ENCODE measurements around the gene GTF3C5. TPM values are rescaled to one million over a fixed set of nuclear protein-coding genes. Genes with fewer than 3 reads are reported as not detected.

GTF3C5 gene
- total and polyA plus RNA-seq, 2 of the 4 experiments (the other 2 are of a cell fraction), result 49.1 to 52.3 TPM

DNA sequence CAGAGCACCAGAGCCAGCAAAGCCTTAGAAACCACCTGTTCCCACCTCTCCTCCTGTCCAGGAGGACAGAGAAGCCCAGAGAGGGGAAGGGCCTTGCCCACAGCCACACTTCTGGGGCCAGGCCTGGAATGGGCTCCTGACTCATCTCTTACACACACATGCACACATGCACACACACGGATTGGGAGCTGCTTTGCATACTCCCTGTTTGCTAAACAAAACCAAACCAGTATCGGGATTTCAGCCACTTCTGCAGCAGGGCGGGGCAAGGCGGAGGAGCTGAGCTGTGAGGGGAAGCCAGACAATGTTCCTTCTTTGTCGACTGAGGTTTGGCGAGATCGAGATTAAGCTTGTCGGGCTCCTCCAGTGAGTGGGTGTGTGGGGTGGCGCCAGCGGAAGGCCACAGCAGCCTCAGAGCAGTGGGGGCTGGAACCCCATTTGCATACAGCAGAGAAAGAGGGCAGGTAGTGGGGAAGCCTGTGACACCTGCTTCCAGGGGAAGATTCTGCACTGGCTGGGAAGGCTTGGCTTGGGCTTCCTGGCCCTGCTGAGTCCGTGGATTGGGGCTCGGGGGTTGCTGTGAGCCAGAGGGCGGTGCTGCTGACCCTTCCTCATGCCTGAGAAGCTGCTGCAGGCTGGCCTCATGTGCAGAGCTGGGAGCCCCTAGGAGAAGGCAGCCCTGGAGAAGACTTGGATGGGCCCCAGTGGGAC, 36.2 kb upstream of the GTF3C5 start:
- peak; percentile 67 for ATAC-seq (ENCODE audit: low read depth)

More for the DNA sequence above, 36.2 kb upstream of the GTF3C5 start:
- Histone ChIP-seq H3K9me1 (ENCODE audit: insufficient read depth, low read length) (no peaks in the 10 kb centered on the region), H3K56ac (ENCODE audit: extremely low read depth, insufficient read depth, low read length) (no peak overlapping the region), H3K27me3 (ENCODE audit: control insufficient read depth, insufficient read depth, low read length) (peaks cover 60% of the 10 kb centered on the region), H2AK9ac (replicated peaks; ENCODE audit: low read depth, low read length, poor library complexity) (no peak overlapping the region), H3K23ac (ENCODE audit: low read depth, low read length) (no peak overlapping the region), H2AFZ (replicated peaks; ENCODE audit: low read length, poor library complexity) (peak overlapping the region; percentile 1), H3K79me1 (ENCODE audit: low read depth in 1 of 2, low read length in 2 of 2) (no peaks in the 10 kb centered on the region), H3K9me3 (ENCODE audit: control insufficient read depth, insufficient read depth, low read length) (no peaks in the 10 kb centered on the region), H3K18ac (ENCODE audit: low read depth, low read length) (no peak overlapping the region), H3K27ac (ENCODE audit: insufficient read depth, low read length) (no peak overlapping the region), H3K9ac (ENCODE audit: low read depth, low read length) (no peak overlapping the region), H4K20me1 (ENCODE audit: insufficient read depth, low read length) (no peaks in the 10 kb centered on the region; the same call in 1 of the 2 replicates), H3K4ac (ENCODE audit: low read depth, low read length) (no peak overlapping the region), H3K14ac (replicated peaks; ENCODE audit: low read depth, low read length) (no peak overlapping the region), H2AK5ac (ENCODE audit: low read depth, low read length) (no peak overlapping the region), H3K4me1 (ENCODE audit: control insufficient read depth, insufficient read depth, low read length) (no peaks in the 10 kb centered on the region), H2BK5ac (ENCODE audit: low read depth, low read length, poor library complexity, severe bottlenecking) (no peak overlapping the region), H4K91ac (ENCODE audit: insufficient read depth, low read depth, low read length) (no peak overlapping the region), H4K5ac (ENCODE audit: low read depth, low read length) (no peak overlapping the region), H2BK20ac (ENCODE audit: low read depth, low read length) (no peak overlapping the region), H3K36me3 (ENCODE audit: control insufficient read depth, insufficient read depth, low read length) (no peaks in the 10 kb centered on the region), H2BK120ac (ENCODE audit: low read depth, low read length) (no peak overlapping the region), H2BK15ac (ENCODE audit: low read depth, low read length) (no peak overlapping the region), H3K4me2 (ENCODE audit: low read depth, low read length) (no peak overlapping the region), H3K4me3 (ENCODE audit: insufficient read depth, low read depth, low read length) (no peak overlapping the region), H4K8ac (ENCODE audit: low read depth in 2 of 2, low read length in 2 of 2) (no peak overlapping the region)
- CTCF ChIA-PET, result no interaction called here
- intact Hi-C loops (cut with micrococcal nuclease), result no loop called here
- dilution Hi-C loops (cut with HindIII; ENCODE audit: low sequenced_read_pairs, unreplicated experiment), result no loop called here
- WGBS, 2 experiments (ENCODE audit: extremely low coverage in 2 of 2, insufficient read length in 1 of 2), result 29% methylated on average over 6 of the region's 13 CpGs; no CpG with 5 or more reads in 1 of the 2 experiments
- POLR2A ChIA-PET (ENCODE audit: unreplicated experiment), result no interaction called here
- peak; percentile 57 for DNase-seq
- TF ChIP-seq FOS (IDR thresholded peaks at IDR 0.05; ENCODE audit: low read depth, low read length) (0 out of 2 replicates have a peak, but pooled peaks have one; percentile 13), RCOR1 (IDR thresholded peaks at IDR 0.05; ENCODE audit: insufficient replicate concordance, low read length) (no peak), CEBPB (IDR thresholded peaks at IDR 0.05; ENCODE audit: low read depth, low read length) (no peak)
- TF ChIP-seq, protein P1, sequence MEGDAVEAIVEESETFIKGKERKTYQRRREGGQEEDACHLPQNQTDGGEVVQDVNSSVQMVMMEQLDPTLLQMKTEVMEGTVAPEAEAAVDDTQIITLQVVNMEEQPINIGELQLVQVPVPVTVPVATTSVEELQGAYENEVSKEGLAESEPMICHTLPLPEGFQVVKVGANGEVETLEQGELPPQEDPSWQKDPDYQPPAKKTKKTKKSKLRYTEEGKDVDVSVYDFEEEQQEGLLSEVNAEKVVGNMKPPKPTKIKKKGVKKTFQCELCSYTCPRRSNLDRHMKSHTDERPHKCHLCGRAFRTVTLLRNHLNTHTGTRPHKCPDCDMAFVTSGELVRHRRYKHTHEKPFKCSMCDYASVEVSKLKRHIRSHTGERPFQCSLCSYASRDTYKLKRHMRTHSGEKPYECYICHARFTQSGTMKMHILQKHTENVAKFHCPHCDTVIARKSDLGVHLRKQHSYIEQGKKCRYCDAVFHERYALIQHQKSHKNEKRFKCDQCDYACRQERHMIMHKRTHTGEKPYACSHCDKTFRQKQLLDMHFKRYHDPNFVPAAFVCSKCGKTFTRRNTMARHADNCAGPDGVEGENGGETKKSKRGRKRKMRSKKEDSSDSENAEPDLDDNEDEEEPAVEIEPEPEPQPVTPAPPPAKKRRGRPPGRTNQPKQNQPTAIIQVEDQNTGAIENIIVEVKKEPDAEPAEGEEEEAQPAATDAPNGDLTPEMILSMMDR (conservative IDR thresholded peaks at IDR 0.05; ENCODE audit: low read depth, low read length), result no peak
- BruUV-seq (replicated peaks), result no TSS peak
- in situ Hi-C loops (cut with MboI; ENCODE audit: low sequenced_read_pairs), result no loop called here
